ENCODE data around the gene PRKAR2B. TPM values are rescaled to one million over a fixed set of nuclear protein-coding genes. Genes with fewer than 3 reads are reported as not detected.

PRKAR2B gene
- total RNA-seq, 2 experiments from 2014 or later: 69.0 to 210 TPM

DNA sequence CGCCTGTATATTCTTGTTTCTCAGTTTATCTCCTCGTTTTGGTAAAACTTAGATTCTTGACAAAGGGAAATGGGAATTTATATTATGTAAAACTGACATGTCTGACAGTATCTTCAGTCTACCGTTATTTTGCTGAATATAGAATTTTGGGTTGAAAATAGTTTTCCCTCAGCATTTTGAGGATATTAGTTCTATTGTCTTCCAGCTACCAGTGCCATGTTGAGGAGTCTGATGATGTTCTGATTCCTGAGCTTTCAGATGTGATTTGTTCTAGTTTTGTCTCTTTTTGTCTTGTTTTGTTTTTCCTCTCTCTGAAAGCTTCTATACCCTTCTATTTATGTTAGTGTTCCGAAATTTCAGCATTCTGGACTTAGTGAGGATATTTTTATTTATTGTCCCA is 8.0 kb upstream of the PRKAR2B start:
- DNase-seq (ENCODE audit: low spot score): no peak
- no peak overlapping the region for H3K4me2 ChIP-seq (ENCODE audit: low read length)
- H3K9me3 ChIP-seq (ENCODE audit: low read length): peaks cover 9% of the 10 kb centered on the region; the same call in 1 of the 2 replicates
- TF ChIP-seq CTCF (conservative IDR thresholded peaks at IDR 0.05; ENCODE audit: low read length): no peak
- TF ChIP-seq EZH2phosphoT487 (IDR thresholded peaks at IDR 0.05; ENCODE audit: borderline replicate concordance, low read depth, low read length): no peak
- H3K4me1 ChIP-seq (ENCODE audit: insufficient read depth, low read length, poor library complexity, severe bottlenecking): no peaks in the 10 kb centered on the region
- H3K27ac ChIP-seq (ENCODE audit: low read depth, low read length, poor library complexity, severe bottlenecking): no peak overlapping the region
- no peaks in the 10 kb centered on the region for H3K79me2 ChIP-seq (ENCODE audit: insufficient read depth, low read depth, low read length)
- intact Hi-C loops (cut with micrococcal nuclease; ENCODE audit: unreplicated experiment): no loop called here
- H3K36me3 ChIP-seq (ENCODE audit: insufficient read depth, low read length): no peaks in the 10 kb centered on the region; the same call in 1 of the 2 replicates
- BruUV-seq (replicated peaks): no TSS peak
- H3K9me2 ChIP-seq (ENCODE audit: insufficient read depth, low read length): no peaks in the 10 kb centered on the region
- no peaks in the 10 kb centered on the region for H4K20me1 ChIP-seq (ENCODE audit: insufficient read depth, low read length)
- ChIA-PET CTCF (ENCODE audit: unreplicated experiment) (interaction anchor here (0.6 kb wide), 1 partner anchor 173 kb away, joined by 4 read pairs; no protein-coding TSS in a partner anchor), POLR2A (interaction anchor here (1.2 kb wide), 1 partner anchor 71 kb away, joined by 3 read pairs; no protein-coding TSS in a partner anchor)
- H3K4me3 ChIP-seq (ENCODE audit: low read depth, low read length, poor library complexity, severe bottlenecking): no peak overlapping the region
- H2AFZ ChIP-seq (ENCODE audit: low read length): no peak overlapping the region

GRCh38 chr7:107037717-107038603 is 6.5 kb upstream of the PRKAR2B start:
- H3K79me2 ChIP-seq (ENCODE audit: insufficient read depth, low read depth, low read length): no peaks in the 10 kb centered on the region
- H3K4me1 ChIP-seq (ENCODE audit: insufficient read depth, low read length, poor library complexity, severe bottlenecking): no peaks in the 10 kb centered on the region
- no peaks in the 10 kb centered on the region; the same call in 1 of the 2 replicates for H3K36me3 ChIP-seq (ENCODE audit: insufficient read depth, low read length)
- H3K9me2 ChIP-seq (ENCODE audit: insufficient read depth, low read length): no peaks in the 10 kb centered on the region
- no peak overlapping the region for H2AFZ ChIP-seq (ENCODE audit: low read length)
- ChIA-PET CTCF (ENCODE audit: unreplicated experiment) (no interaction called here), POLR2A (interaction anchor here (0.6 to 1.4 kb wide), 5 partner anchors 10 to 129 kb away, joined by 3 to 5 read pairs (median 3); no protein-coding TSS in a partner anchor)
- intact Hi-C loops (cut with micrococcal nuclease; ENCODE audit: unreplicated experiment): no loop called here
- H3K27ac ChIP-seq (ENCODE audit: low read depth, low read length, poor library complexity, severe bottlenecking): no peak overlapping the region
- H4K20me1 ChIP-seq (ENCODE audit: insufficient read depth, low read length): no peaks in the 10 kb centered on the region
- BruUV-seq (replicated peaks): no TSS peak
- no peak overlapping the region for H3K4me2 ChIP-seq (ENCODE audit: low read length)
- DNase-seq (ENCODE audit: low spot score): no peak
- no peak overlapping the region for H3K4me3 ChIP-seq (ENCODE audit: low read depth, low read length, poor library complexity, severe bottlenecking)
- TF ChIP-seq EZH2phosphoT487 (IDR thresholded peaks at IDR 0.05; ENCODE audit: borderline replicate concordance, low read depth, low read length) (no peak), CTCF (conservative IDR thresholded peaks at IDR 0.05; ENCODE audit: low read length) (no peak)
- peaks cover 9% of the 10 kb centered on the region; the same call in 1 of the 2 replicates for H3K9me3 ChIP-seq (ENCODE audit: low read length)
